Thoracic aorta (tissue), 2 donors: Measurements from ENCODE around the gene OSBPL7. TPM values are rescaled to one million over a fixed set of nuclear protein-coding genes. Genes with fewer than 3 reads are reported as not detected.

Experiments used
- ATAC-seq: fragments of 150-250 bp; one replicate; pipeline ENCODE4 v1.8.0; 2017; ENCODE audit warnings: low read depth; ENCODE audit not compliant: insufficient number of reproducible peaks, low FRiP score
- DNase-seq: peaks from one replicate; pipeline ENCODE4 v3.0.0-alpha.2; 2020; ENCODE audit warnings: low spot score
- H3K27ac ChIP-seq, 2 donors: fragments of 200-600 bp; sonication (generic); 1 replicate in 1 of 2; 2 replicates in 1 of 2; pipeline ENCODE4 v1.5.1; 2016; ENCODE audit warnings: mild to moderate bottlenecking in 2 of 2, moderate library complexity in 2 of 2
- H3K27me3 ChIP-seq: fragments of 200-600 bp; sonication (generic); replicated peaks from 2 replicates; pipeline ENCODE4 v1.6.0; 2016; ENCODE audit warnings: mild to moderate bottlenecking; ENCODE audit not compliant: insufficient read depth
- H3K36me3 ChIP-seq: fragments of 200-600 bp; sonication (generic); one replicate; pipeline ENCODE4 v1.5.1; 2016
- H3K4me1 ChIP-seq, 2 donors: fragments of 200-600 bp; sonication (generic); 1 replicate in 1 of 2; 2 replicates in 1 of 2; pipeline versions ENCODE4 v1.5.1 to v1.6.0; 2016; ENCODE audit warnings: low read depth in 2 of 2, mild to moderate bottlenecking in 1 of 2; ENCODE audit not compliant: control insufficient read depth in 1 of 2
- H3K4me3 ChIP-seq: fragments of 200-600 bp; sonication (generic); 2 replicates; pipeline ENCODE4 v1.5.1; 2016; ENCODE audit warnings: mild to moderate bottlenecking
- H3K9me3 ChIP-seq: fragments of 200-600 bp; sonication (generic); 2 replicates; pipeline ENCODE4 v1.5.1; 2016
- CTCF ChIP-seq: fragments of 200-600 bp; sonication (generic); IDR thresholded peaks from one replicate; pipeline ENCODE4 v1.5.1; 2019; ENCODE audit warnings: antibody characterized with exemption
- total RNA-seq, 2 donors: library from RNA; depleted of rRNA; stranded (reverse); fragments of >200 nt; gene quantifications; one replicate each; pipeline versions ENCODE4 v1.1.0 to v1.2.3, GENCODE V29; 2016

OSBPL7 gene
- total RNA-seq, 2 donors from 2014 or later, result 15.5 to 20.0 TPM

- H3K27me3 ChIP-seq, result peaks cover 12% of the 10 kb centered on the region
- no peak for ATAC-seq
- no peaks in the 10 kb centered on the region for H3K36me3 ChIP-seq
- no peak overlapping the region for H3K4me3 ChIP-seq
- H3K27ac ChIP-seq, result no peak overlapping the region
- H3K9me3 ChIP-seq, result no peaks in the 10 kb centered on the region
- peaks cover 8 to 32% of the 10 kb centered on the region in 2 donors for H3K4me1 ChIP-seq
- no peak for DNase-seq
- no peak for TF ChIP-seq CTCF
Observed at GRCh38 chr17:47846716-47847340, 25.2 kb upstream of the OSBPL7 start.

- Histone ChIP-seq H3K4me1 (peaks cover 1 to 30% of the 10 kb centered on the region in 2 donors), H3K9me3 (no peaks in the 10 kb centered on the region), H3K27me3 (peaks cover 10% of the 10 kb centered on the region), H3K27ac (no peak overlapping the region), H3K36me3 (no peaks in the 10 kb centered on the region), H3K4me3 (no peak overlapping the region)
- TF ChIP-seq CTCF, result no peak
- ATAC-seq (no peak), DNase-seq (no peak)
Observed at GRCh38 chr17:47845716-47846075, 24.1 kb upstream of the OSBPL7 start.

GRCh38 chr17:47844814-47845715 lies 23.5 kb upstream of the OSBPL7 start:
- H3K4me1 ChIP-seq, result peaks cover 4 to 32% of the 10 kb centered on the region in 2 donors
- H3K4me3 ChIP-seq, result no peak overlapping the region
- DNase-seq (no peak), ATAC-seq (no peak)
- H3K9me3 ChIP-seq, result no peaks in the 10 kb centered on the region
- H3K27me3 ChIP-seq, result peaks cover 10% of the 10 kb centered on the region
- peak; percentile 23 for TF ChIP-seq CTCF
- no peak overlapping the region for H3K27ac ChIP-seq
- no peaks in the 10 kb centered on the region for H3K36me3 ChIP-seq

GRCh38 chr17:47844227-47844626 lies 22.6 kb upstream of the OSBPL7 start:
- Histone ChIP-seq H3K9me3 (no peaks in the 10 kb centered on the region), H3K4me3 (no peak overlapping the region), H3K36me3 (no peaks in the 10 kb centered on the region), H3K4me1 (peaks cover 4 to 36% of the 10 kb centered on the region in 2 donors), H3K27me3 (peaks cover 10% of the 10 kb centered on the region), H3K27ac (no peak overlapping the region)
- DNase-seq (no peak), ATAC-seq (no peak)
- no peak for TF ChIP-seq CTCF

GRCh38 chr17:47843391-47843730 lies 21.8 kb upstream of the OSBPL7 start:
- Histone ChIP-seq H3K4me3 (no peak overlapping the region), H3K36me3 (no peaks in the 10 kb centered on the region), H3K27me3 (peaks cover 10% of the 10 kb centered on the region), H3K27ac (no peak overlapping the region), H3K9me3 (no peaks in the 10 kb centered on the region), H3K4me1 (peaks cover 4 to 36% of the 10 kb centered on the region in 2 donors)
- no peak for ATAC-seq
- no peak for TF ChIP-seq CTCF
- no peak for DNase-seq
